Stimulated activated CD4-positive, alpha-beta T cell treated with anti-CD3 and anti-CD28 coated beads, Interleukin-1b, Interleukin-23, amount 100 ng/mL, for 24 hours (primary cell): ENCODE measurements around the gene ODF4.

ENCODE experiments used
- DNase-seq, 4 experiments: peaks; one replicate each; pipeline ENCODE4 v3.0.0-alpha.2; 2020; ENCODE audit warnings: low read depth in 4 of 4, low spot score in 1 of 4

The ODF4 gene, protein sequence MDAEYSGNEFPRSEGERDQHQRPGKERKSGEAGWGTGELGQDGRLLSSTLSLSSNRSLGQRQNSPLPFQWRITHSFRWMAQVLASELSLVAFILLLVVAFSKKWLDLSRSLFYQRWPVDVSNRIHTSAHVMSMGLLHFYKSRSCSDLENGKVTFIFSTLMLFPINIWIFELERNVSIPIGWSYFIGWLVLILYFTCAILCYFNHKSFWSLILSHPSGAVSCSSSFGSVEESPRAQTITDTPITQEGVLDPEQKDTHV

GRCh38 chr17:8339540-8339939 lies at the start of gene ODF4:
Gene ODF4 (plus strand): TSS chr17:8339840. CDS start chr17:8340052, 212 bp downstream.
- DNase-seq = no peak

- DNase-seq = no peak
Observed at GRCh38 chr17:8290043-8290442, 49.6 kb upstream of the ODF4 start.

DNA sequence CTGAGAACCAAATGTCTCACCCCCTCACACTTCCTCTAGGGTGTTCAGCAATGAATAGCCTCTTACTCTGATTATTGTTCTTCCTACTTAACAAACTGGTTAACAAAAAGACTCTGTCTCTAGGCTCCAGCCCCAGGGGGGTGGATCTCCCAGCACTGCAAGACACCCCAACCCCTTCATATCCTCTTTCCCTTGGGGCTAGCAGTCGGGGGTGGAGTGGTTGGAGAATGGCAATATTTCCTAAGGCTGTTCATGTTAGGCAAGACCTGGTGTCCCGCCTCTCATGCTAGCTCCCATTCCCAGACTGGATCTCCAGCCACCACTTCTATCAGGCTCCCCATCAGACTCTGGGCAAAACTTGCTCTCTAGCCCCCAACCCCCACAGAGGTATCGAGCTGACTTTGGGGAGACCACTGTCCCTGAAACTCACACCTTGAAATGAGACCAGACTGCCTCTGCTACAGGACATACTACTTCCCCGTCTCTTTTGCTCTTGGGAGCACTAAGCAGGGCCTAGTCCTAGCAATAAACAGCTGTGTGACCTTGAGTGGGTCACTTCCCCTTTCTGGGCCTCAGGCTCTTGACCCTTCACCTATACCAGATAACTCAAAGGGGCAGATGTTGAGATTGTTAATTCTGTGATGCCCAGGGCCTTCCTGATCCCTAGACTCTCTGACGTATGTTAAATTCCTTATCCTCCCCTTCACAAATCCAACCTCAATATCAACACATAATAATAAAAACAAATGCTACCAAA lies 46.8 kb upstream of the ODF4 start:
- DNase-seq = no peak

- no peak for DNase-seq
Observed at GRCh38 chr17:8294361-8294760, 45.3 kb upstream of the ODF4 start.

GRCh38 chr17:8294814-8295316 lies 44.8 kb upstream of the ODF4 start:
- no peak for DNase-seq

- DNase-seq = no peak
Observed at GRCh38 chr17:8300226-8300625, 39.4 kb upstream of the ODF4 start.

DNA sequence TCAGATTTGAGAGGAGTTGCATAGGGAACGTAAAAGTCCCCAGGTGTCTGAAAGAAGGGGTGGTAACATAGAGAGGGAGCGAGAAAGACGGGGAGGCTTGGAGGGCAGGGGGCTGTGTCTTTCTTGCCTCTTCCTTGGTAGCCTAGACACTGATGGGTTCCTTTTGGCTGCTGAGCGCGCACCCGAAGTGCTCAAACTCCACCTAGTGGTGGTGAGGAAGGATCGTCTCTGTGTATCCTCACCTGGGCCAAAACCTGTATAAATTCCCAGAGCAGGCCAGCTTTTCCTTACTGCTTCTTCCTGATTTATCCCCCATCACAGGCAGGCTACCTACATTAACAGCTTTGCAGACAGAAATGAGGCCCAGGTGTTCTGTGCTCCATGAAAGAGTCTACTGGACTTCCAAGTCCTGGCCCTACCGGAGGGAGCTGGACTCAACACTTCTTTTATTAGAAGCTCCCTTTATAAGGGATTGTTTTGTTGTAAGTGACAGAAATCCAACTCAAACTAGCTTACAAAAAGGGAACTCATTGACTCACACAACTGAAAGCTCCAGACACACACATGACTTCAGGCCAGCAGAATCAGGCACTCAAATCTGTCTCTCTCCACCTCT lies 38.9 kb upstream of the ODF4 start:
- peak; percentile 18 to 40 (median 29) for DNase-seq

GRCh38 chr17:8310601-8311123 lies 29.0 kb upstream of the ODF4 start:
- no peak for DNase-seq

GRCh38 chr17:8311131-8311790 lies 28.4 kb upstream of the ODF4 start:
- no peak for DNase-seq

- no peak for DNase-seq
Observed at GRCh38 chr17:8312251-8312650, 27.4 kb upstream of the ODF4 start.

GRCh38 chr17:8312726-8313600 lies 26.7 kb upstream of the ODF4 start:
- DNase-seq = no peak

GRCh38 chr17:8314797-8315763 lies 24.6 kb upstream of the ODF4 start:
- no peak for DNase-seq

GRCh38 chr17:8315764-8316217 lies 23.8 kb upstream of the ODF4 start:
- DNase-seq = no peak

GRCh38 chr17:8318010-8318935 lies 21.4 kb upstream of the ODF4 start:
- no peak for DNase-seq

DNA sequence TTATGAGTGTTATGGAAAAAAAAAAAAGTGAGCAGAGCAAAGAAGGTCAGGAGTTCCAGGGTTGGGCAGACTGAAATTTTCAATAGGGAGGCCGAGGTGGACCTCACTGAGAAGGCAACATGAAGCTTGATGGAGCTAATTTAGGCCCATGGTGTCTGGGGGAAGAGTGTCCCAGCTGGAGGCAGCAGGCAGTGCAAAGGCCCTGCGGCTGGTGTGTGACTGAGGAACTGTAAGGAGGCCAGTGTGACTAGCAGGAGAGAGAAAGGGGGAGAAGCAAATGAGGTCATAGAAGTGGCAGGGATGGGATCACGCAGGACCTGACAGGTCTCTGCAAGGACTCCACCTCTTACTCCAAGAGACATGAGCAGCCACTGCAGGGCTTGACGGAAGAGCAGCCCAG lies 19.4 kb upstream of the ODF4 start:
- DNase-seq = no peak

- DNase-seq = no peak
Observed at GRCh38 chr17:8320990-8321389, 18.6 kb upstream of the ODF4 start.

DNA sequence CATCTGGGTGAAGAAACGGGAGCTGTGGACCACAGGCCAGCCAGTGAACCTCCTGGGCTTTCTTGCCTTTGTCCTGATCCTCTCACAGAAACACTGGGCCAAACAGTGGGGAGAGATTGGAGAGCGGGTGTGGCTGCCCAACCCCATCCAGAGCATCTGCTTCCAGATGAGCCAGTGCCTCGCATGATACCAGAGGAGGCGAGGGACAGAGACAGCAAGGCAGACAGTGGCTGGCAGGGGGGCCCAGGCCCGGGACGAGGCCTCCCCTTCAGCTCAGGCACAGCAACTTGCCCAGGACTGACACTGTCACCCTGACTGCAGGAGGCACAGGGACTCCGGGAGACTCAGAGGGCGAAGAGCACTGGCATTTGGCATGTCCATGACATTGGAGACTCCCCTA lies 17.6 kb upstream of the ODF4 start:
- no peak for DNase-seq

GRCh38 chr17:8324132-8324531 lies 15.5 kb upstream of the ODF4 start:
- no peak for DNase-seq
